HG03457 (cell line): ENCODE measurements around the gene APMAP.

Experiments used
- ATAC-seq: cut with Tn5 transposase; IDR thresholded peaks from one replicate; pipeline ENCODE4 v1.9.1; 2021; ENCODE audit warnings: moderate number of reproducible peaks; ENCODE audit not compliant: unreplicated experiment

APMAP gene

DNA sequence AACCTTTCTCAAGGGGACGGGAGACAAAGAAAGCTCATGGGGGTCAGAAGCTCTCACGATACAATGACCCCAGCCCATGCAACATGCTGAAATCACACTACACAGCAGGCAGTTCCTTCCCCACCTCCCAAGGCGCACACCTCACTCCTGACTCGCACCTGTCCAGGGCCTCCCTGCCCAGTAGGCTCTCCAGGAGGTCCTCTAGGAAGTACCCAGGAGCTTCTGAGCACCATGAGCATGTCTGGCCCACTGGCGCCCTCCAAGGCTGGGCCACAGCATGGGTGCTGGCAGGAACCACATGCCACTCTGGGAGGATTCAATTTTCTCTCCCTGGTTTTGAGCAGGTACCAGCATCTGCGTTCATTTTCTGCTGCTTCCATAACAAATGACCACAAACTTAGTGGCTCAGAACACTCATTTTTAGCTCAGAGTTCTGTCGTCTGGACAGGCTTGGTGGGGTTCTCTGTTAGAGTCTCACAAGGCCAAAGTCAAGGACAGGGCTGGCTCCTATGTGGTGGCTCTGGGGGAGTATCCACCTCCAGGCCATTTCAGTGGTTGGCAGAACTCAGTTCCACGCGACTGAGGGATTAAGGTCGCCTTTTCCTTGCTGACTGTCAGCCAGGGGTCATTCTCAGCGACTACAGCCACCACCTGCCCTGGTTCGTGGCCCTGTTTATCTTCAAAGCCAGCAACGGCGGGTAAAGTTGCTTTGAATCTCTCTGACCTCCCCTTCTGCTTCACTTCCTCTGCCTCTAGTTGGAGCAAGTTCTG, 32.7 kb upstream of the APMAP start:
- no peak for ATAC-seq

DNA sequence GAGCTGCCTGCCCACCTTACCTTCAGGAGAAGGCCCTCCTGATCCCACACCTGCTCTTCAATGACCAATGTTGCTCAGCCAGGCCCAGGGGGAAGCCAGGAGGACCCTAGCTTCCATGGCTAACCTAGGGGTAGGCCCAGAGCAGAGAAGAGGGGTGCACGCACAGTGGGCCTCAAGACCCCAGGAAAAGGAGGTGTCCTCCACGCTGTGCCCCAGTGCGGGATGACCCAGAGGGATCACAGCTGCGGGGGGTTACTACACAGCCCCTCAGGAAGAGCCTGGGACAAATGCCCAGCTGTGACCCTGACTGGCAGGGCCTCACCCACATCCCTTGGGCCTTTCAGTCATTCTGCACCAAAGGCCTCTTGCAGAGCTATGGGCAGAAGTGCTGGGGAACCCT, 31.6 kb upstream of the APMAP start:
- no peak for ATAC-seq

DNA sequence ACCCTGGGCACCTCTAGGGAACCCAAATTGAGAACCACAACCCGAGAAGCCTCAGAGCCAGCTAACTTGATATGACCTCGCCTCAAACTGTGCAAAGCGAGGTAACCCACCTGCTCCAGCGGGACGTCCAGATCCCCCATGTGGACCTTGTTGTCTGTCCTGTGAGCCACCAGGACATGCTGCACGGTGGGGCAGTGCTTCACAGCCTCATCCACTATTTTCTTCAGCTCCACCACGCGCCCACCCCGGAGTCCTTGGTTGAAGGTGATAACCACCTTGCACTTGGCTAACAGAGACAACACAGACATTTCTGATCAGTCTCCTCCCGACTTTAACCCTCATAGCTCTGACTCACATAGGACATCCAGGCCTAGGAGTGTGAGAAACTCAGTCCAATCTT, 30.8 kb upstream of the APMAP start:
- no peak for ATAC-seq

DNA sequence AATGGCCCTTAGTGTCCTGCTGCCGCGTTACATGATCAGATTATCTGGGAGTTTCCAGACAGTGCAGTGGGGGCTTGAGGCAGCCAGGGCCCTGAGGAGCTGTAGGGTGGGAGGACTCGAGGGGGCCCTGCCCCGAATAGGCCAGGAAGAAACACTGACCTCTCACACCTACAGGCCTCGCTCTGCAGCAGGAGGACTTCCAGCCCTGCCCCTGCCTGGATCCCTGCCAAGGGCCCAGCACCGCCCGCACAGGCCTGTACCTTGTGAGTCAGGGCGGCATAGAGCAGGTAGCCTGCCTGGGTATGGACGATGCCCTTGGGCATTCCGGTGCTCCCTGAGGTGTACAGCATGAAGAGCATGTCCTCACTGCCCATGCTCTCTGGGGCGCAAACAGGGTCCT, 30.1 kb upstream of the APMAP start:
- no peak for ATAC-seq

DNA sequence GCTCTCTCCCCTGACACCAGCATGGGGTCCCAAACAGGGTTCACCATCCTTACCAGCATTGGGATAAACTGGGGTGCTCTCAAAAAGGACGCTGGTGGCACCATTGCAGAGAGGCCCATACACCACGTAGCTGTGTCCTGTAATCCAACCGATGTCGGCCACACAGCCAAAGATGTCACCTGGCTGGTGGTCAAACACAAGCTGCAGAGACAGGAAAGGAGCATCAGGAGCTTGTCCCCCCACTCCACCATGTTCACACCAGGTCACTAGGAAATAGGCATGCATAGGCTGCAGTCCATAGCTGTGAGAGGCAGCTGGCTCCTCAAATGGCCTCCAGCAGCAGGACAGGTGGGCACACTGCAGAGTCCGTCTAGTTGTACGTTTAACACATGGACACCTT, 28.8 kb upstream of the APMAP start:
- ATAC-seq: no peak

DNA sequence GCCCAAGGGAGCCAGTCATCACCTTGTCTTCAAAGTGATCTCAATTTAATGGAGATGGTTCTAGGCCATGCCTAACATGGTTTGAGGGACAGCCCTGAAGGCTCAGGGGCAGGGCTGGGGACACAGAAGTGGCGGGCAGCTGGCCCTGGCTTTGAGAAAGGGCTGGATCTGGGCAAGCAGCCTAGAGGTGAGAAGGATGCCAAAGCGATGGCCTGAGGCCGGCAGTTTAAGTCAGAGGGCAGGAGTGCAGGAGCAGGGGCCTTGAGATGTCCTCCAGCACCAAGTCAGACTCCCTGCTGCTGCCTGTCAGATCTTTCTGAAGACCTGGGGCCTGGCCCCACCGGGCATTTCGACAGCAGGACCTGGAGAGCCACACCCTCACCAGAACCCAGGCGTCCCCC, 28.4 kb upstream of the APMAP start:
- no peak for ATAC-seq

DNA sequence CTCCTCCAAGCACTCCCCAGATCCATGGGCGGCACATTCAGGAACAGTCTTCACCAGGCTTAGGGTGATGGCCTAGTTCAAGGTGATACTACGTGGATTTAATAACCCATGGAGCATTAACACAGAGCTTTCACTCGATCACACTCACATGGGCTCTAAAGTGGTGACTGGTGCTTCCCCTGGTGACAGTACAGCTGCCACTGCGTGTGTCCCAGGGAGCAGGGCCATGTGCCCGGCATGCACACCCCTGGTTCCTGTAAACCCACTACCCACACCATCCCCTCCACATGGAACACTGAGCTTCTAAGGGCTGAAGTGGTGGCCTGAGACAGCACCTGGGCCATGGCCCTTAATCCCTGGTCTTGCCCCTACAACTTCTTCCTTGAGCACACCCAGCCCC, 27.8 kb upstream of the APMAP start:
- no peak for ATAC-seq

DNA sequence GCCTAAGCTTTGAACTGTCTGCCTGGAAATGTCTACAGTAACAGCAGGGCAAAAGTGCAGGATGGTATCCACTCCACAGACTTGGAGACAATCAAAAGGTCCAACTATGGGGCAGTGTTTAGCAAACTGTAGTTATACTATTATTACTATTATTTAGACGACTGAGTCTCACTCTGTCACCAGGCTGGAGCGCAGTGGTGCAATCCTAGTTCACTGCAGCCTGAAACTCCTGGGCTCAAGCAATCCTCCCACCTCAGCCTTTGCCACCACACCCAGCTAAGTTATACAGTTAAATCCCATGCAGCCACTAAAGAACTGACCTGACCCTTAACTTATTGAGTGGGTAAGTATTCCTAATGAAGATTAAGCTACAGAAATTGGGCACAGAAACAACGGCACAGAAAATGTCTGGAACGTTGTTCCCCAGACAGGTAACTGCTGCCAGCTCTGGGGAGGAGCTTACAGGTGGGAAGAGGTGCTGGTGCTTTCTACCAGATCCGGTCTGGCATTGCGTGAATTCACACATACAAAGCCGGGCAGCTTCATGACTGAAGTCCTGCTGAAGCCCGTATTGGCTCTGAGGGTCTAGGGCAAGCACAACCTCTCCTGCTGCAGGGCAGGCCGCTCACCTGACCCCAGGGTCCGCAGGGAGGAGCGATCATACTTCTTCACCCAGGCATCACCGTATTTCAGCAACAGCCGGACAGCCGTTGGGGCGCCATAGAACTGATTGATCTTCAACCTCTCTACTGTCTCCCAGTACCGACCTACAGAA, 27.0 kb upstream of the APMAP start:
- no peak for ATAC-seq

DNA sequence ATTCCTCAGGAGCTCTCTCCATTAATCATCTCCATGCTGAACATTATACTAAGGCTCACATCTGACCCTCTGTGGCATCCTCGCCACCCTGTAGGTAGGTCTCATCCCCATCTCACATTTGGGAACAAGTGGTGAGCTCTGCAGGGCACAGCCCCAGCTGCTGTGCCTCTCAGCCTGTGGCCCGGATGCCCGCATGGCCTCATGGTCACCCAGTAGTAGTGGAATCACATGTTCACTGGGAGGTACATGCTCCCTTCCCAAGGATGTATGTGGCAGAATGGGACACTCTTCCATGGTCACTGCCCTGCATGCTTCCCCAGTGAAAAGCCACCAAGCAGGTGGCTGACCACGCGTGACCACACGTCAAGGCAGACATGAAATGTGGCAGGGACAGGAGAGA, 26.3 kb upstream of the APMAP start:
- no peak for ATAC-seq

DNA sequence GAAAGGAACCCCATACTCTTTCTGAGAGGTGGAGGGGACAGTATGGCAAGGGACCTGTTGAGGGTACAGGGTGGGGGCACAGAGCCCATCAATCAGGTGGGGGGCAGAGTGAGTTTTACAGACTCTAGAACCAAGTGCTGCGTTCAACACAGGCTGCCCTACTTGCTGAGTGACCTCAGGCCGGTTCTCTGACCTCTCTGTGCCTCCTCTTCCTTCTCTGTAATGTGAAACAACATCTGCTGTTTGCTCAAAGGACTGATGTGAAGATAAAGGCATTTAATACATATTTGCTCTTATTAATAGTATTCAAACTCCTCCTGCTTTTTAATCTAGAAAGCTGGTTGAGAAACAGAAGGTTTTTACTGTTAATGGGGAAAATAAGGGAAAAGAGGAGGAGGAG, 25.9 kb upstream of the APMAP start:
- ATAC-seq: no peak

DNA sequence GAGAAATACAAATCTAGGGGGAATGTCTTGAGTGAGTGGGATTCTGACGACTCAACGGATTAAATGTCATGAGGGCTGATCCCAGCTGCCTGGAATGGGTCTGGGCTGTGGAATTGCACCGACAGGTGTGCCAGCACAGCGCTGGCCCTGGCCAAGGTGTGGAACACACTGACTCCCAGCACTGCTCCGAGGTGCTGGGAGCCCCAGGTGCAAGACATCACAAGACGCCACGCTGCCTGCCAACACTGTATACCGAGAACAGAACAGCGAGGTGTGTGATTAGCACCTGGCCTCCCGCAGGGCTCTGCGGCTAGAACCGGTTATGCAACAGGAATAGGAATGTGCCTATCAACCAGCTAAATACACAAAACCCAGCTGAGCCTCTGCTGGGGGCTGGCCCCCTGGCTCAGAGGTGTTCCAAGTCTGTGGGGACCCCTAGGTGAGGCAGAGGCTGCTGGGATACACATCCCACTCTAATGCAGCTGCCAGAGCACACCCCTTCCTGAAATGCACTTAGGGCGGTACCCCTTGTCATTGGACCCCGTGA, 24.8 kb upstream of the APMAP start:
- no peak for ATAC-seq

DNA sequence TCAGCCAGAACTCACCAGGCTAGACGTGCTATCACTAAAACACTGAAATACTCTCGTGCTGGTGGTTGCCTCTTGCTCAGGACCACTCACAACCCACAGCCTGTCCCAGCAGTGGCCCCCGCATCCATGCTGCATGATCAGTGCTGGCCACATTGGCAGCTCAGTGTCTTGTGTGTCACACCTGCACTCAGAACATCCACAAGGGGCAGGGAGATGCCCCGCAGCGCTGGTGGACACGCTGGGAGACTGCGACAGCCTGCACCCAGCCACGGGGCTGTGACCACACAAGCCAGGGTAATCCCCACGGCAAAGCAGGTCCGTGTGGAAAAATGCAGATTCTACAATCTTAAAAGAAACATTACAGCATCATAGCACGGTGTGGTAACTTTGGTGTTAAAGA, 23.9 kb upstream of the APMAP start:
- ATAC-seq: no peak

DNA sequence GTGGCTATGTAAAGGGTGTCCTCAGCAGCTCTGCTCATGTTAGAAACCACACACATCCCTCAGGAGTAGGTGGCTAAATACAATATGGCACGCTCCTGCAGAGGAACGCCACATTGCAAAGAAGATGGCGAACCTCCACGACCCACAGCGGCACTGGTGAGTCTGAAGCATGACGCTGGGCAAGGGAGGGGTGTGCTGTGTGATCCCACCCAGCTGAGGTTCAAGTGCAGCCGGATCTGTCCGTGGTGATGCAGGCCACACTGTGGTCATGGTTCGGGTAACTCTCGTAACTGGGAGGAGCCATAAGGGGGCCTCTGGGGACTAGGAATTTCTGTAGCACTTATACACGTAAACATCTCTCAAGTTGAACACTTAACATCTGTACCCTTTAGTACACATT, 23.4 kb upstream of the APMAP start:
- no peak for ATAC-seq

DNA sequence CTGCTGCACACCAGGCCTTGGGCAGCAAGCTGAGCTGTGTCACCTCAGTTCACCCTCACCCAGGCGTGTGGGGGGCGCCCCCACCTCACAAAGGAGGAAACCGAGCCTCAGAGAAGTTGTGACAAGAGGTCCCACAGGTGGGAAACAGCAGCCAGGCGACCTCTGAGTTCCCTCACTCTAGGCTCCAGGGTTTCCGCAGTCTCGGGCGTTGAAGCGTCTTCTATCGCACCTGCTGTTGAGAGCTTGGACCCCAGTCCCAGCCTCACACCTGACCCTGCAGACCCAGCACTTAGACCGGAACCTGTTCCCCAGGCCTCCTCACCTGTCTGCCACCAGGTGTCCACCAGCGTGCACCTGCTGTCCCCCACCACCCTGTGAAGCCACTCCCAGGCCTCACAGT, 22.3 kb upstream of the APMAP start:
- ATAC-seq: no peak

DNA sequence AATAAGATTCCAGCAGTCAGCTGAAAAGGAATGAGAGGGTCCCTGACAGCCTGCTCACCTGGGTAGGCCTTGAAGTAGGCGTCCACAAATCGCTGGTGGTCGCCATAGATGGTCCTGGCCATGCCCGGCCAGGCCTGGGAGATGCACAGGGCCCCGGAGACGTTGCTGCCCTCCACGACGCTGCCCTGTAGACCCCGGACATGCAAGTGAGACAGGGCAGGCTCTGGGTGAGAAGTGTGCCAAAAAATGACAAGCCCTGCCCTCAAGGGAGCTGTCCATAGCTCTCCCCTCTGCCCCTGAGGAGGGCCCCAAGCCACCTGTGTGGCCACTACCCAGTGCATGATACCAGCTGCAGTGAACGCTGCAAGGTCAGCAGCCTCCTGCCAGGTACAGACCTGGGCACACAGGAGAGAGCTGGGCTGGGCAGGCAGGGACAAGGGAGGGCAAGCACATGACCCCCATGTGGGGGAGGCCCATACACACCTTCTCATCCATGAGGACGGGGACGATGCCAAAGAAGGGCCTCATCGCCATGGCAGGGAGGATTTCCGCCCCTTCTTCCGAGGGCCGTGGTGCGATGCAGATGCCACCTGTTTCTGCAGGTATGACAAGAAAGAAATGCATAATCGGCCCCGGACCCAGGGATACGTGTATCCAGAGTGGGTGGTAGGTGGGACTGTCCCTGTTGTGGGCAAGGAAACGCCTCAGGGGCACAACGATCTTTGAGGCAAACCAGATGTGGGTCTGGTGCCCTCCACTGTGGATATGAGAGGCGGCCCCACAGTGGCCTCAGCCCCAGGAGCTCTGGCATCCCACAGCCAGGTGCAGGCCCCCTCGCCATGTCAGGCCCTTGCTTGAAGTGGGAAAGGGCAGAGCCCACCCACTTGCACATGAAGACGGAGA, 21.2 kb upstream of the APMAP start:
- no peak for ATAC-seq

DNA sequence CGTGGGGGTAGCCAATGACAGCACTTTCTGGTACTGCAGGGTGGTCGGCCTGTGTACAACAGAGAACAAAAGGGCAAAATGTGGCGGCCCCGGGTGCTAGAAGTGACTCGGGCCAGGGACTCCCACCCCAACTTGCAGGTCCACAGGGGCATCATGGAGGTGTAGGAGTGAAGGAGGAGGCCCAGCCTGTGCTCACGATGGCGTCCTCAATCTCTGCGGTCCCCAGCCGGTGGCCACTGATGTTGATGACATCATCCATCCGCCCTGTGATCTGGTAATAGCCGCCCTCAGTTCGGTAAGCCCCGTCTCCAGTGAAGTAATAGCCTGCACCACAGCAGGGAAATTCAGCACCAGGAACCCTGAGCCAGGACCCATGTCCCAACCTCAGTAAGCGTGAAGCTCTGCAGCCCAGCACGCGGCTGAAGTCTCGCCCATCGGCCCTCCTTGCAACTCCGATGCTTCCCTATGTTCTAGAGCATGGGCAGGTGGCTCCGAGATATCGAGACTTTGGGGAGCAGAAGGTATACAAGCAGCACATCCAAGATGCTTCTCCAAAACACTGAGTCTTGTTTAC, 20.2 kb upstream of the APMAP start:
- ATAC-seq: no peak

DNA sequence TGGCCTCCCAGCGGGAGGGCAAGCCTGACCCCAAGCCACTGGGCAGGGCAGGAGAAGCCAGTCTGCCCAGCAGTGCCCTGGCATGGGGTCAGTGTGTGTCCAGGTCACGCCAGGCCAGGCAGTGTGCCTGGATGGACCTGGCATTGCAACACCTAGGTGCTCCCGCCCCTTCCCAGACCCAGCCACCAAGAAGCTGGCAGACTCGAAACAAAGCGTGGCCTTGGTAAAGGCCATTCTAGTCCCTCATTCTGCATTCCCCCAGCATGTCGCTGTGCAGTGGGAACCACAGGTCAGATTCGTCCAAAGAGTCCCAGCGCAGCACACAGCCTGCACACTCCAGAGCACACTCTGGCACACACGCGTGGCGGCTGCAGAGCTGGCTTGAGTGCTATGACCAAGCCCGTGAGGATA, 19.3 kb upstream of the APMAP start:
- no peak for ATAC-seq

DNA sequence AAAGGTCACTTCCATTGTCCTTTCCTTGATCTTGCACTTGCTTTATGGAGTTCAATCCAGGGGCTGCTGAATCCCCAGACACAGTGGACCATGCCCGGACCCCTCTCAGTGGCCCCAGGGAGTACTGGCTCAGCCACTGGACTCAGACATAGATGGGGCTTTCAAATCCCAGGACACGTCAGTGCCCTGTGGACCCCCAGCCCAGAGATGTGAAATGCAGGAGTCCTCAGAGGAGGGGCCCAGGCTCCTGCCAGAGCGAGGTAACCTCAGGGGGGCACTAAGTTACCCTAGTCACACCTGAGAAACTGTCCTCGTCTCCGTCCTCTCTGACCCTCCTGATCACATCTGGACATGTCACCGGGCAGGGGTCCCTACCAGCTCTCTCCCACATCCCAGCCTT, 18.7 kb upstream of the APMAP start:
- no peak for ATAC-seq

DNA sequence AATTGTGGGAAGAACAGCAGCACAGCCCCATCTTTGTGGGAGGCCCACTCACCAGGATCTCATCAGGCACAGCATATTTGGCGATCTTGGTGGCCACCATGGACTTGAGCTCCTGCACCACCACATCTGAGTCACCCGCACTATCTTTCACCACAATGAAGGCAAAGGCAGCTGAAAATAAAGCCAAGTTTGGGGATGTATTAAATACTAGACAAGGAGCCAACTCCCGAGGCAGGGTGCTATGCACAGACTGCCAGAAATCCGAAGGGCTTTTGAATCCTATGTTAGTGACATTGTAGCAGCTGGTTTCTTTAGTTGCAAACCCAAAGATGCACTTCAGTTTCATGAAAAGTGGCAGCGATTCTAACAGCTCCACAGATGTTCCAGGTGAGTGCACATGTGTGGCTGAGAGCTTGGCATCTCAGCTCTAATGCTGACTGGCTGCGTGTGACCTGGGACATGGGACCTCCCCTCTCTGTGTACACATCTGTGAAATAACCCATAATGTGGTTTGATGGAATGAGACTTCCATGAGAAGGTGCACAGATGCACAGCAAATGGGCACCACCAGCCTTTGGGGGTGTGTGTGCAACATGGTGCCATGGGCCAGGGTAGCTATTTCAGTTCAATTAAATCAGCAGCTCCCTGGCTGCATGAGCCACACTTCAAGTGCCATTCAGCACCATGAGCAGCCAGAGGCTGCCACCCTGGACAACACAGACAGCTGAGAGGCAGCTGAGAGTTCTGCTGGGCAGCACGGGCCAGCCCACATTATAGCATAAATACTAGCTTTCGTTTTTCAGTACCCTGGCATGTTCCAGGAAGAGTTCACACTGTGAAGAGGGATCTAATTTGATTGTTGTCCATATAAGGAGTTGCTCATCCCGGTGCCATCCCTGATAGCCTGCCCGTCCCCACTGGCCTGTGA, 16.9 kb upstream of the APMAP start:
- ATAC-seq: no peak
